Measurements from ENCODE around the gene ZNF473. TPM values are rescaled to one million over a fixed set of nuclear protein-coding genes. Genes with fewer than 3 reads are reported as not detected.

The ZNF473 gene
- total RNA-seq, 4 donors from 2014 or later = 1.00 to 60.2 (median 7.9) TPM

GRCh38 chr19:50000841-50001557, 24.8 kb upstream of the ZNF473 start:
- Histone ChIP-seq H3K27me3 (no peaks in the 10 kb centered on the region), H3K36me3 (peaks cover 0 to 57% (median 21%) of the 10 kb centered on the region in 4 donors), H3K4me1 (peaks cover 5 to 16% (median 8%) of the 10 kb centered on the region in 4 donors), H3K27ac (no peak overlapping the region), H3K9me3 (no peaks in the 10 kb centered on the region), H3K4me3 (no peak overlapping the region)
- WGBS, 2 donors (ENCODE audit: low coverage in 1 of 2) = 83% methylated on average over 16 of the region's 16 CpGs; no CpG with 5 or more reads in 1 of the 2 donors
- no peak for TF ChIP-seq CTCF (IDR thresholded peaks at IDR 0.05)
- TF ChIP-seq POLR2A (IDR thresholded peaks at IDR 0.05) = no peak
- in situ Hi-C loops (cut with MboI; ENCODE audit: low pct_ligation_motif_present in 1 of 4, low pct_unique_long_range_greater_than_20kb in 1 of 4, low sequenced_read_pairs in 3 of 4) = no loop called here
- no peak for DNase-seq
- intact Hi-C loops (cut with DNase I; ENCODE audit: low total_unique reads) = no loop called here

- WGBS, 2 donors (ENCODE audit: low coverage in 1 of 2) = 99% methylated on average over 8 of the region's 8 CpGs; no CpG with 5 or more reads in 1 of the 2 donors
- TF ChIP-seq EP300 (IDR thresholded peaks at IDR 0.05; ENCODE audit: low read depth) (no peak), POLR2A (IDR thresholded peaks at IDR 0.05) (no peak), CTCF (IDR thresholded peaks at IDR 0.05) (no peak), POLR2AphosphoS5 (IDR thresholded peaks at IDR 0.05) (no peak)
- Histone ChIP-seq H3K36me3 (peaks cover 0 to 57% (median 23%) of the 10 kb centered on the region in 4 donors), H3K4me3 (no peak overlapping the region), H3K27ac (no peak overlapping the region), H3K27me3 (no peaks in the 10 kb centered on the region), H3K9me3 (no peaks in the 10 kb centered on the region), H3K4me1 (peaks cover 5 to 16% (median 8%) of the 10 kb centered on the region in 4 donors)
- no peak for DNase-seq
- intact Hi-C loops (cut with DNase I; ENCODE audit: low total_unique reads) = no loop called here
- in situ Hi-C loops (cut with MboI; ENCODE audit: low pct_ligation_motif_present in 1 of 4, low pct_unique_long_range_greater_than_20kb in 1 of 4, low sequenced_read_pairs in 3 of 4) = no loop called here
These were observed 24.0 kb upstream of the ZNF473 start for GRCh38 chr19:50001775-50002174.

- no peaks in the 10 kb centered on the region for H3K27me3 ChIP-seq
- no peaks in the 10 kb centered on the region for H3K9me3 ChIP-seq
- peaks cover 0 to 58% (median 25%) of the 10 kb centered on the region in 4 donors for H3K36me3 ChIP-seq
- in situ Hi-C loops (cut with MboI; ENCODE audit: low pct_ligation_motif_present in 1 of 4, low pct_unique_long_range_greater_than_20kb in 1 of 4, low sequenced_read_pairs in 3 of 4) = no loop called here
- H3K27ac ChIP-seq = no peak overlapping the region
- no peak for TF ChIP-seq POLR2A (IDR thresholded peaks at IDR 0.05)
- TF ChIP-seq CTCF (IDR thresholded peaks at IDR 0.05) = no peak
- no peak for TF ChIP-seq POLR2AphosphoS5 (IDR thresholded peaks at IDR 0.05)
- no peak for TF ChIP-seq EP300 (IDR thresholded peaks at IDR 0.05; ENCODE audit: low read depth)
- H3K4me1 ChIP-seq = peaks cover 5 to 16% (median 8%) of the 10 kb centered on the region in 4 donors
- intact Hi-C loops (cut with DNase I; ENCODE audit: low total_unique reads) = no loop called here
- WGBS, 2 donors (ENCODE audit: low coverage in 1 of 2) = 85 to 88% methylated on average over 4 to 6 of the region's 6 CpGs
- DNase-seq = no peak
- no peak overlapping the region for H3K4me3 ChIP-seq
These were observed 23.3 kb upstream of the ZNF473 start for GRCh38 chr19:50002386-50002960.

- 92% methylated on average over 17 of the region's 17 CpGs; no CpG with 5 or more reads in 1 of the 2 donors for WGBS, 2 donors (ENCODE audit: low coverage in 1 of 2)
- TF ChIP-seq POLR2A (IDR thresholded peaks at IDR 0.05) (no peak), POLR2AphosphoS5 (IDR thresholded peaks at IDR 0.05) (no peak), EP300 (IDR thresholded peaks at IDR 0.05; ENCODE audit: low read depth) (no peak), CTCF (IDR thresholded peaks at IDR 0.05) (no peak)
- Histone ChIP-seq H3K4me1 (peaks cover 5 to 16% (median 8%) of the 10 kb centered on the region in 4 donors), H3K36me3 (peaks cover 0 to 57% (median 27%) of the 10 kb centered on the region in 4 donors), H3K27me3 (no peaks in the 10 kb centered on the region), H3K4me3 (no peak overlapping the region), H3K27ac (peak overlapping the region in 3 of 4 donors; percentile 45 to 70 (median 48)), H3K9me3 (no peaks in the 10 kb centered on the region)
- in situ Hi-C loops (cut with MboI; ENCODE audit: low pct_ligation_motif_present in 1 of 4, low pct_unique_long_range_greater_than_20kb in 1 of 4, low sequenced_read_pairs in 3 of 4) = no loop called here
- DNase-seq = no peak
- intact Hi-C loops (cut with DNase I; ENCODE audit: low total_unique reads) = no loop called here
These were observed 22.5 kb upstream of the ZNF473 start for GRCh38 chr19:50003254-50003788.
